Measurements from ENCODE around the gene MYBPC2. TPM values are rescaled to one million over a fixed set of nuclear protein-coding genes. Genes with fewer than 3 reads are reported as not detected.

The MYBPC2 gene
- polyA plus RNA-seq, 1 of the 3 experiments (the other 2 are of a cell fraction): not detected

GRCh38 chr19:50475736-50476223 is 43.1 kb downstream of the MYBPC2 start:
- TF ChIP-seq TCF12 (IDR thresholded peaks at IDR 0.05) (no peak), RCOR1 (IDR thresholded peaks at IDR 0.05; ENCODE audit: low read length) (no peak), JUND (IDR thresholded peaks at IDR 0.05) (no peak), CTCF (IDR thresholded peaks at IDR 0.05) (no peak), NFIC (IDR thresholded peaks at IDR 0.05; ENCODE audit: borderline replicate concordance) (no peak), CHD2 (IDR thresholded peaks at IDR 0.05; ENCODE audit: low read length, partially characterized antibody) (no peak), ZBTB33 (IDR thresholded peaks at IDR 0.05; ENCODE audit: borderline replicate concordance, low read depth) (no peak), YY1 (IDR thresholded peaks at IDR 0.05; ENCODE audit: low read depth) (no peak), GATA2 (CRISPR knock-in tag; IDR thresholded peaks at IDR 0.05) (no peak), REST (IDR thresholded peaks at IDR 0.05; ENCODE audit: low read depth, low read length) (no peak), RXRA (IDR thresholded peaks at IDR 0.05; ENCODE audit: borderline replicate concordance, low read depth) (no peak), EZH2phosphoT487 (IDR thresholded peaks at IDR 0.05; ENCODE audit: borderline replicate concordance, low read depth) (no peak), GABPA (IDR thresholded peaks at IDR 0.05; ENCODE audit: low read depth) (no peak), FOXJ3 (CRISPR knock-in tag; IDR thresholded peaks at IDR 0.05) (no peak), TEAD4 (IDR thresholded peaks at IDR 0.05; ENCODE audit: borderline replicate concordance, insufficient read depth) (no peak), MEF2A (IDR thresholded peaks at IDR 0.05; ENCODE audit: borderline replicate concordance, low read depth) (no peak), FOXM1 (IDR thresholded peaks at IDR 0.05; ENCODE audit: low read depth) (no peak), FOSL2 (IDR thresholded peaks at IDR 0.05; ENCODE audit: borderline replicate concordance, low read depth) (no peak)
- Histone ChIP-seq H3K27ac (ENCODE audit: low read depth in 2 of 2, low read length in 1 of 2) (no peak overlapping the region), H3K79me2 (ENCODE audit: insufficient read depth) (peaks cover 16% of the 10 kb centered on the region), H3F3A (replicated peaks; ENCODE audit: insufficient read depth) (peaks cover 15% of the 10 kb centered on the region), H3K9me3 (no peaks in the 10 kb centered on the region), H2AFZ (ENCODE audit: low read depth) (no peak overlapping the region), H3K4me1 (ENCODE audit: control insufficient read depth in 1 of 2, insufficient read depth in 2 of 2, low read depth in 1 of 2, low read length in 1 of 2) (peaks cover 6 to 9% of the 10 kb centered on the region in 2 experiments; a peak in 2 of 4 replicates), H3K27me3 (ENCODE audit: insufficient read depth) (no peaks in the 10 kb centered on the region), H4K20me1 (ENCODE audit: insufficient read depth) (no peaks in the 10 kb centered on the region), H3K9ac (no peak overlapping the region), H3K9me2 (no peaks in the 10 kb centered on the region), H3K4me3 (ENCODE audit: low read depth in 2 of 2, low read length in 1 of 2) (no peak overlapping the region; a peak in 1 of 4 replicates), H3K4me2 (no peak overlapping the region), H3K36me3 (replicated peaks in 1 of 2; ENCODE audit: control insufficient read depth in 1 of 2, insufficient read depth in 2 of 2, low read length in 1 of 2) (peaks cover 7 to 17% of the 10 kb centered on the region in 2 experiments)
- POLR2A ChIA-PET: no interaction called here
- CTCF ChIA-PET: no interaction called here
- no peak for DNase-seq
- 87% methylated on average over 17 of the region's 29 CpGs for WGBS (ENCODE audit: low lambda C conversion rate)

All from SK-N-SH (cell line).